CD4-positive, alpha-beta T cell treated with Interleukin-6 at 100 ng/mL for 8 hours (primary cell): Measurements from ENCODE around the gene TMCO4.

ENCODE experiments used
- DNase-seq: peaks from one replicate; pipeline ENCODE4 v3.0.0-alpha.2; 2020; ENCODE audit warnings: mixed read lengths, low spot score

Gene TMCO4

GRCh38 chr1:19749685-19750084 lies 50.0 kb downstream of the TMCO4 start:
- no peak for DNase-seq

- DNase-seq: no peak
These were observed 52.0 kb downstream of the TMCO4 start for GRCh38 chr1:19747761-19748160.

- no peak for DNase-seq
These were observed 54.8 kb downstream of the TMCO4 start for GRCh38 chr1:19744886-19745285.

GRCh38 chr1:19744335-19744743 lies 55.4 kb downstream of the TMCO4 start:
- no peak for DNase-seq

GRCh38 chr1:19743793-19744192 lies 55.9 kb downstream of the TMCO4 start:
- DNase-seq: no peak

GRCh38 chr1:19743180-19743579 lies 56.5 kb downstream of the TMCO4 start:
- no peak for DNase-seq

GRCh38 chr1:19739628-19740027 lies 60.1 kb downstream of the TMCO4 start:
- DNase-seq: no peak

GRCh38 chr1:19738669-19739068 lies 61.0 kb downstream of the TMCO4 start:
- no peak for DNase-seq

GRCh38 chr1:19738076-19738475 lies 61.6 kb downstream of the TMCO4 start:
- no peak for DNase-seq

GRCh38 chr1:19737104-19737825 lies 62.5 kb downstream of the TMCO4 start:
- DNase-seq: no peak

- DNase-seq: no peak
These were observed 64.1 kb downstream of the TMCO4 start for GRCh38 chr1:19735440-19736127.

GRCh38 chr1:19734472-19734999 lies 65.2 kb downstream of the TMCO4 start:
- DNase-seq: no peak

- DNase-seq: no peak
These were observed 65.7 kb downstream of the TMCO4 start for GRCh38 chr1:19734056-19734455.

GRCh38 chr1:19733615-19734014 lies 66.1 kb downstream of the TMCO4 start:
- no peak for DNase-seq

- DNase-seq: no peak
These were observed 68.3 kb downstream of the TMCO4 start for GRCh38 chr1:19731311-19731821.

GRCh38 chr1:19730793-19731192 lies 68.9 kb downstream of the TMCO4 start:
- no peak for DNase-seq

GRCh38 chr1:19730232-19730631 lies 69.5 kb downstream of the TMCO4 start:
- no peak for DNase-seq

GRCh38 chr1:19728413-19729145 lies 71.1 kb downstream of the TMCO4 start:
- DNase-seq: no peak

- DNase-seq: no peak
These were observed 74.1 kb downstream of the TMCO4 start for GRCh38 chr1:19725606-19726005.

GRCh38 chr1:19723874-19724273 lies 75.8 kb downstream of the TMCO4 start:
- DNase-seq: no peak

- no peak for DNase-seq
These were observed 78.7 kb downstream of the TMCO4 start for GRCh38 chr1:19720973-19721372.

GRCh38 chr1:19720174-19720573 lies 79.5 kb downstream of the TMCO4 start:
- no peak for DNase-seq

GRCh38 chr1:19717467-19717866 lies 82.2 kb downstream of the TMCO4 start:
- no peak for DNase-seq
